Keratinocyte (primary cell): ENCODE results near the gene INTS1.

Experiments used
- EZH2 ChIP-seq: IDR thresholded peaks from one replicate; pipeline ENCODE4 v1.6.1; 2012; ENCODE audit warnings: inconsistent platforms, mild to moderate bottlenecking, low read length, moderate library complexity
- TF ChIP-seq, protein P1 (sequence below), 3 experiments: IDR thresholded peaks in 1 of 3; conservative IDR thresholded peaks in 1 of 3; optimal IDR thresholded peaks in 1 of 3; 2 replicates in 2 of 3; 3 replicates in 1 of 3; pipeline versions ENCODE3 to v1.5.1; 2011; ENCODE audit warnings: low read length in 3 of 3, mild to moderate bottlenecking in 3 of 3, moderate library complexity in 2 of 3, control low read depth in 1 of 3, inconsistent platforms in 1 of 3; ENCODE audit not compliant: insufficient read depth in 2 of 3; ENCODE audit errors: extremely low read depth in 1 of 3

DNA sequence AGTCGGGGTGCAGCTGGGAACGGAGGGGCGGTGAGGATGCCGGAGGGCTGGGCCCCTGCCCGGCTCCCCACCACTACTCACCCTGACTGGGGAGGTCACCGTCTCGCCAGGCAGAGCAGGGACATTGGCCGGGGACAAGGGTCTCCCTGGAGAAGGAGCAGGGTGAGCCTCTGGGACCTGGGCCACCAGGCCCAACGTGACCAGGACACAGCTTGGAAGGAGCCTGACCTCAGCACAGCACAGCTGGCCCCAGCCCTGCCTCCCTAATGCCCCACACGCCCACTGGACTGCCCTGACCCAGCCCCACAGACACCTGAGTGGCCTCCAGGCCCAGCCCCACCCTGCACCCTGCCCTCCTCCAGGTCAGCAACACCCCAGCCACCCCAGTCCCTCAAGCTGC is 66.0 kb downstream of the INTS1 start:
- TF ChIP-seq, protein P1, sequence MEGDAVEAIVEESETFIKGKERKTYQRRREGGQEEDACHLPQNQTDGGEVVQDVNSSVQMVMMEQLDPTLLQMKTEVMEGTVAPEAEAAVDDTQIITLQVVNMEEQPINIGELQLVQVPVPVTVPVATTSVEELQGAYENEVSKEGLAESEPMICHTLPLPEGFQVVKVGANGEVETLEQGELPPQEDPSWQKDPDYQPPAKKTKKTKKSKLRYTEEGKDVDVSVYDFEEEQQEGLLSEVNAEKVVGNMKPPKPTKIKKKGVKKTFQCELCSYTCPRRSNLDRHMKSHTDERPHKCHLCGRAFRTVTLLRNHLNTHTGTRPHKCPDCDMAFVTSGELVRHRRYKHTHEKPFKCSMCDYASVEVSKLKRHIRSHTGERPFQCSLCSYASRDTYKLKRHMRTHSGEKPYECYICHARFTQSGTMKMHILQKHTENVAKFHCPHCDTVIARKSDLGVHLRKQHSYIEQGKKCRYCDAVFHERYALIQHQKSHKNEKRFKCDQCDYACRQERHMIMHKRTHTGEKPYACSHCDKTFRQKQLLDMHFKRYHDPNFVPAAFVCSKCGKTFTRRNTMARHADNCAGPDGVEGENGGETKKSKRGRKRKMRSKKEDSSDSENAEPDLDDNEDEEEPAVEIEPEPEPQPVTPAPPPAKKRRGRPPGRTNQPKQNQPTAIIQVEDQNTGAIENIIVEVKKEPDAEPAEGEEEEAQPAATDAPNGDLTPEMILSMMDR (optimal IDR thresholded peaks at IDR 0.05 in 1 of 3, IDR thresholded peaks at IDR 0.05 in 1 of 3, conservative IDR thresholded peaks at IDR 0.05 in 1 of 3; ENCODE audit: extremely low read depth in 1 of 3, insufficient read depth in 2 of 3, low read length in 3 of 3), result no peak
- no peak for TF ChIP-seq EZH2
